Fibroblast of lung (primary cell): ENCODE measurements around the gene TRAF4. TPM values are rescaled to one million over a fixed set of nuclear protein-coding genes. Genes with fewer than 3 reads are reported as not detected.

Source experiments
- DNase-seq, 2 donors: peaks; one replicate each; pipeline versions ENCODE4 v3.0.0 to v3.0.0-alpha.2; 2010; ENCODE audit warnings: low read depth in 2 of 2
- H2AFZ ChIP-seq: 2 replicates; pipeline ENCODE4 v1.5.1; 2012; ENCODE audit warnings: low read length, control low read depth, inconsistent platforms
- H3K27ac ChIP-seq: 2 replicates; pipeline ENCODE4 v1.5.1; 2011; ENCODE audit warnings: low read length, control low read depth; ENCODE audit not compliant: insufficient read depth
- H3K27me3 ChIP-seq: 2 replicates; pipeline ENCODE4 v1.5.1; 2011; ENCODE audit warnings: mild to moderate bottlenecking, low read length; ENCODE audit not compliant: control insufficient read depth, insufficient read depth
- H3K36me3 ChIP-seq: 2 replicates; pipeline ENCODE4 v1.5.1; 2011; ENCODE audit warnings: low read length; ENCODE audit not compliant: control insufficient read depth, insufficient read depth
- H3K4me1 ChIP-seq: 2 replicates; pipeline ENCODE4 v1.5.1; 2011; ENCODE audit warnings: low read length; ENCODE audit not compliant: control insufficient read depth, insufficient read depth; ENCODE audit errors: extremely low read depth
- H3K4me2 ChIP-seq: 2 replicates; pipeline ENCODE4 v1.5.1; 2011; ENCODE audit warnings: low read length, control low read depth; ENCODE audit not compliant: insufficient read depth; ENCODE audit errors: extremely low read depth
- H3K4me3 ChIP-seq, 4 experiments: fragments of 200-600 bp in 1 of 4; sonication (generic) in 1 of 4; replicated peaks in 1 of 4; 2 replicates each; pipeline ENCODE4 v1.5.1; 2011 to 2016; ENCODE audit warnings: low read length in 4 of 4, low read depth in 3 of 4, mild to moderate bottlenecking in 3 of 4, control low read depth in 2 of 4, inconsistent platforms in 1 of 4, mixed read lengths in 1 of 4; ENCODE audit not compliant: insufficient read depth in 1 of 4; ENCODE audit errors: control extremely low read depth in 1 of 4
- H3K79me2 ChIP-seq: 2 replicates; pipeline ENCODE4 v1.5.1; 2012; ENCODE audit warnings: mild to moderate bottlenecking, low read length, inconsistent platforms; ENCODE audit not compliant: control insufficient read depth, insufficient read depth
- H3K9ac ChIP-seq: 2 replicates; pipeline ENCODE4 v1.5.1; 2011; ENCODE audit warnings: mild to moderate bottlenecking, low read length, control low read depth; ENCODE audit not compliant: insufficient read depth
- H3K9me3 ChIP-seq: 2 replicates; pipeline ENCODE4 v1.5.1; 2012; ENCODE audit warnings: low read depth, low read length; ENCODE audit not compliant: control insufficient read depth, insufficient read depth
- H4K20me1 ChIP-seq: 2 replicates; pipeline ENCODE4 v1.5.1; 2011; ENCODE audit warnings: low read length; ENCODE audit not compliant: control insufficient read depth, insufficient read depth; ENCODE audit errors: extremely low read depth
- EZH2 ChIP-seq: IDR thresholded peaks from 2 replicates; pipeline ENCODE4 v1.5.1; 2012; ENCODE audit warnings: low read length, control low read depth, mild to moderate bottlenecking; ENCODE audit errors: missing control alignments
- polyA minus RNA-seq: library from RNA; depleted of rRNA, polyadenylated mRNA; stranded (reverse); fragments of >200 nt; gene quantifications from 2 replicates; pipeline ENCODE4 v1.2.3, GENCODE V29; 2011; ENCODE audit warnings: low replicate concordance
- polyA plus RNA-seq, 2 donors: library from polyadenylated mRNA; depleted of rRNA in 1 of 2; stranded (reverse) in 1 of 2; unstranded in 1 of 2; fragments of >200 nt; gene quantifications; 2 replicates each; pipeline ENCODE4 v1.2.1, GENCODE V29; 2011 to 2012; ENCODE audit warnings: missing spikeins in 1 of 2
- total RNA-seq: library from RNA; depleted of rRNA; stranded (reverse); fragments of >200 nt; gene quantifications from 2 replicates; pipeline ENCODE4 v1.2.1, GENCODE V29; 2014
- TF ChIP-seq, protein P1 (sequence below), 2 donors: IDR thresholded peaks in 1 of 2; conservative IDR thresholded peaks in 1 of 2; 1 replicate in 1 of 2; 2 replicates in 1 of 2; pipeline ENCODE4 v1.5.1; 2011 to 2012; ENCODE audit warnings: low read length in 2 of 2, control low read depth in 1 of 2, inconsistent platforms in 1 of 2, low read depth in 1 of 2, mild to moderate bottlenecking in 1 of 2

The TRAF4 gene
- total RNA-seq = 28.7 and 32.6 TPM in 2 replicates
- polyA plus RNA-seq = 17.5 and 20.8 TPM in 2 replicates
- polyA plus RNA-seq (2012) = 19.6 and 23.8 TPM in 2 replicates
- 87.6 and 99.6 TPM in 2 replicates for polyA minus RNA-seq

GRCh38 chr17:28743243-28744103, at the start of gene TRAF4:
Gene TRAF4 (plus strand): TSS chr17:28744011. CDS start chr17:28744113, 102 bp downstream.
- Histone ChIP-seq H3K9ac (peak within 1 kb of the TSS; percentile 94), H3K27me3 (no peaks in the 10 kb centered on the region), H3K27ac (peak within 1 kb of the TSS; percentile 97), H3K9me3 (no peaks in the 10 kb centered on the region), H3K4me2 (peak within 1 kb of the TSS; percentile 88), H3K79me2 (peaks cover 37% of the 10 kb centered on the region), H3K4me3 (peak within 1 kb of the TSS; percentile 78 to 99 (median 96)), H3K4me1 (peaks cover 9% of the 10 kb centered on the region), H2AFZ (no peak within 1 kb of the TSS), H4K20me1 (no peaks in the 10 kb centered on the region), H3K36me3 (peaks cover 13% of the 10 kb centered on the region)
- peak; percentile 89 to 92 for DNase-seq
- TF ChIP-seq, protein P1, sequence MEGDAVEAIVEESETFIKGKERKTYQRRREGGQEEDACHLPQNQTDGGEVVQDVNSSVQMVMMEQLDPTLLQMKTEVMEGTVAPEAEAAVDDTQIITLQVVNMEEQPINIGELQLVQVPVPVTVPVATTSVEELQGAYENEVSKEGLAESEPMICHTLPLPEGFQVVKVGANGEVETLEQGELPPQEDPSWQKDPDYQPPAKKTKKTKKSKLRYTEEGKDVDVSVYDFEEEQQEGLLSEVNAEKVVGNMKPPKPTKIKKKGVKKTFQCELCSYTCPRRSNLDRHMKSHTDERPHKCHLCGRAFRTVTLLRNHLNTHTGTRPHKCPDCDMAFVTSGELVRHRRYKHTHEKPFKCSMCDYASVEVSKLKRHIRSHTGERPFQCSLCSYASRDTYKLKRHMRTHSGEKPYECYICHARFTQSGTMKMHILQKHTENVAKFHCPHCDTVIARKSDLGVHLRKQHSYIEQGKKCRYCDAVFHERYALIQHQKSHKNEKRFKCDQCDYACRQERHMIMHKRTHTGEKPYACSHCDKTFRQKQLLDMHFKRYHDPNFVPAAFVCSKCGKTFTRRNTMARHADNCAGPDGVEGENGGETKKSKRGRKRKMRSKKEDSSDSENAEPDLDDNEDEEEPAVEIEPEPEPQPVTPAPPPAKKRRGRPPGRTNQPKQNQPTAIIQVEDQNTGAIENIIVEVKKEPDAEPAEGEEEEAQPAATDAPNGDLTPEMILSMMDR (conservative IDR thresholded peaks at IDR 0.05 in 1 of 2, IDR thresholded peaks at IDR 0.05 in 1 of 2; ENCODE audit: low read depth in 1 of 2, low read length in 2 of 2) = peak in 1 of 2 donors; percentile 22
- no peak for TF ChIP-seq EZH2

DNA sequence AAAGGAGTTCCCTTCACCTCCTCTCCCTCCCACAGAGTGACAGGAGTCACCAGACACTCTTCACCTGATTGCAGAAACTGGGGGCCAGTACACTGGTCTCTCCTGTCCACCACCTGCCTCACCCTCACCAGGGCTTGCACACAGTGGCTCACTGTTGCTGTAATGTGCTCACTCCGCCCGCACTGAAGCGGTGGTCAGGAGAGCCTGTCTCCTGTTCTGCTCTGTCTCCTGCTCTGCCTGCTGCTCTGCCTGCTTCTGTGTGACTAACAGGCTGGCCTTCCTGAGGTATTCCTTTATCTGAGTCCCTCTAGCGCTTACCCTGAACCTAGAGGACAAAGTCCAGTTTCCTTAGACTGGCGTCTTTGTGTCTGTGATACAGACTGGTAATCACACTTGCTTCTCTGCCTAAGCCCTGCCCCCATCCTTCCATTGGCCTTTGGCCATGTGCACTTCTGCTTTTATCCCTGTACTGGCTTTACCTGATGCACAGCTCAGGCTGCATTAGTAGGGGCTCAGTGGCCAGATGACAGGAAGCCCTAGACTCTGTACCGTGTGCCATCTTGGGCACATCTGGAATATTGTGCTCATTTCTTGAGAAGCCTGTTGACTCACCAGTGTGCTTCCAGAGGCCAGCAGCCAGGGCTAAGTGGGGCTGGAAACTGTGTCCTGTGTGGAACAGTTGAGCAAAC, 45.4 kb upstream of the TRAF4 start:
- H3K9ac ChIP-seq = no peak overlapping the region
- no peaks in the 10 kb centered on the region for H3K9me3 ChIP-seq
- H3K4me3 ChIP-seq = no peak overlapping the region
- H4K20me1 ChIP-seq = no peaks in the 10 kb centered on the region
- TF ChIP-seq, protein P1 (conservative IDR thresholded peaks at IDR 0.05 in 1 of 2, IDR thresholded peaks at IDR 0.05 in 1 of 2; ENCODE audit: low read depth in 1 of 2, low read length in 2 of 2) = no peak
- TF ChIP-seq EZH2 = no peak
- DNase-seq = no peak
- peaks cover 55% of the 10 kb centered on the region for H3K36me3 ChIP-seq
- no peak overlapping the region for H3K27ac ChIP-seq
- no peak overlapping the region for H2AFZ ChIP-seq
- H3K4me1 ChIP-seq = no peaks in the 10 kb centered on the region
- no peaks in the 10 kb centered on the region for H3K79me2 ChIP-seq
- no peaks in the 10 kb centered on the region for H3K27me3 ChIP-seq
- no peak overlapping the region for H3K4me2 ChIP-seq

- TF ChIP-seq, protein P1 (conservative IDR thresholded peaks at IDR 0.05 in 1 of 2, IDR thresholded peaks at IDR 0.05 in 1 of 2; ENCODE audit: low read depth in 1 of 2, low read length in 2 of 2) = no peak
- no peak for TF ChIP-seq EZH2
- H3K36me3 ChIP-seq = peaks cover 49% of the 10 kb centered on the region
- no peak overlapping the region for H3K9ac ChIP-seq
- no peak overlapping the region for H3K4me3 ChIP-seq
- H3K27ac ChIP-seq = no peak overlapping the region
- H3K4me1 ChIP-seq = no peaks in the 10 kb centered on the region
- H2AFZ ChIP-seq = no peak overlapping the region
- no peak for DNase-seq
- no peak overlapping the region for H3K4me2 ChIP-seq
- no peaks in the 10 kb centered on the region for H3K9me3 ChIP-seq
- no peaks in the 10 kb centered on the region for H4K20me1 ChIP-seq
- H3K27me3 ChIP-seq = no peaks in the 10 kb centered on the region
- no peaks in the 10 kb centered on the region for H3K79me2 ChIP-seq
Observed at GRCh38 chr17:28700278-28700677, 43.5 kb upstream of the TRAF4 start.
